ENCODE results near the gene ADAMTS9.
A peak's percentile ranks its signal among the peaks of the same experiment; 100 is the strongest.

DNA sequence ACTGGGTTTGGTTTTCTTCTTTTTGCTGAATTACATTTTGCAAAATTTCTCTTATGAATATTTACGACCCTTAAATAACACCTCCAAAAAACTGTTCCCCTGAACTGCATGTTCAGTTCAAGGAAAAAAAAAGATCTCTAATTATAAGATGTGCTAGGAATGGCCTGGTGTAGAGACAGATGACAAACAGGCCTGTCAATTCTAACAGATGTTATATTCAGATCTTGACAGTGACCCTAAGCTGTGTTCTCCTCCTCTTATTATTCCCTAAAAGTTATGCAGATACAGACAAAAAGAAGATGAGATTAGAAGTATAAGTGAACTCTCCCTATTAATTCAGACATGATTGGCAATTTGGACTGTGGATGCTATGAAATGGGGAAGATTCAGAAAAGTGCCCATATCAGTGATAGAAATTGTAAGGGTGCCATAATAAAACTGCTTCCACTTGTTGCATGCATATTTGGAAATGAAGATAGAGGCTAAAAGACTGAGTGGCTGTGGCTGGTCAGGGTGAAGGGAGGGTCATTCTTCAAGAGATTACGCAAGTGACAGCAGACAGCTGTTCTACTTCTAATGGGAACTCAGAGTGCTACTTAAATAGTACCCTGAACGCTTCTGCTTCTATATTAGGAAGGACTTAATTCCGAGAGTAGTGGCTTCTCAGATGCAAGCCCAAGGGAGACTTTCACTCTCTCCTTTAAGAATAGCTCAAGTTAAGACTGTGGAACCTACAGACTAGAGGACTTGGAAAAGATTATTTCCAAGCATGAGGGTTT is 75.5 kb downstream of the ADAMTS9 start:
- TF ChIP-seq, protein P1, sequence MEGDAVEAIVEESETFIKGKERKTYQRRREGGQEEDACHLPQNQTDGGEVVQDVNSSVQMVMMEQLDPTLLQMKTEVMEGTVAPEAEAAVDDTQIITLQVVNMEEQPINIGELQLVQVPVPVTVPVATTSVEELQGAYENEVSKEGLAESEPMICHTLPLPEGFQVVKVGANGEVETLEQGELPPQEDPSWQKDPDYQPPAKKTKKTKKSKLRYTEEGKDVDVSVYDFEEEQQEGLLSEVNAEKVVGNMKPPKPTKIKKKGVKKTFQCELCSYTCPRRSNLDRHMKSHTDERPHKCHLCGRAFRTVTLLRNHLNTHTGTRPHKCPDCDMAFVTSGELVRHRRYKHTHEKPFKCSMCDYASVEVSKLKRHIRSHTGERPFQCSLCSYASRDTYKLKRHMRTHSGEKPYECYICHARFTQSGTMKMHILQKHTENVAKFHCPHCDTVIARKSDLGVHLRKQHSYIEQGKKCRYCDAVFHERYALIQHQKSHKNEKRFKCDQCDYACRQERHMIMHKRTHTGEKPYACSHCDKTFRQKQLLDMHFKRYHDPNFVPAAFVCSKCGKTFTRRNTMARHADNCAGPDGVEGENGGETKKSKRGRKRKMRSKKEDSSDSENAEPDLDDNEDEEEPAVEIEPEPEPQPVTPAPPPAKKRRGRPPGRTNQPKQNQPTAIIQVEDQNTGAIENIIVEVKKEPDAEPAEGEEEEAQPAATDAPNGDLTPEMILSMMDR (IDR thresholded peaks at IDR 0.05) = no peak
- no peak for TF ChIP-seq POLR2A (IDR thresholded peaks at IDR 0.05)
- TF ChIP-seq EP300 (IDR thresholded peaks at IDR 0.05) = peak; percentile 67

Measured in ovary (tissue), 3 donors.